Measurements from ENCODE around the gene PNPT1.

PNPT1 gene

GRCh38 chr2:55668956-55669355, 24.7 kb downstream of the PNPT1 start:
- no peak for DNase-seq (ENCODE audit: low read depth)

- no peak for DNase-seq (ENCODE audit: low read depth)
Measured at GRCh38 chr2:55653255-55653654, 40.4 kb downstream of the PNPT1 start.

- DNase-seq (ENCODE audit: low read depth), result no peak
Measured at GRCh38 chr2:55649211-55649610, 44.4 kb downstream of the PNPT1 start.

GRCh38 chr2:55636831-55637230, 56.8 kb downstream of the PNPT1 start:
- DNase-seq (ENCODE audit: low read depth), result no peak

GRCh38 chr2:55628931-55629330, 64.7 kb downstream of the PNPT1 start:
- DNase-seq (ENCODE audit: low read depth), result no peak

- DNase-seq (ENCODE audit: low read depth), result no peak
Measured at GRCh38 chr2:55627915-55628314, 65.7 kb downstream of the PNPT1 start.

GRCh38 chr2:55621802-55622201, 71.8 kb downstream of the PNPT1 start:
- no peak for DNase-seq (ENCODE audit: low read depth)

GRCh38 chr2:55620123-55620779, 73.4 kb downstream of the PNPT1 start:
- no peak for DNase-seq (ENCODE audit: low read depth)

GRCh38 chr2:55618275-55619055, 75.2 kb downstream of the PNPT1 start:
- peak; percentile 34 for DNase-seq (ENCODE audit: low read depth)

GRCh38 chr2:55618025-55618274, 75.7 kb downstream of the PNPT1 start:
- DNase-seq (ENCODE audit: low read depth), result no peak

GRCh38 chr2:55617175-55618024, 76.2 kb downstream of the PNPT1 start, which contains the start of gene PPP4R3B:
TSS of gene PPP4R3B (minus strand) at chr2:55617622. CDS start at chr2:55617285, 337 bp downstream.
- peak; percentile 99 for DNase-seq (ENCODE audit: low read depth)

GRCh38 chr2:55616551-55617174, 77.0 kb downstream of the PNPT1 start:
- peak; percentile 30 for DNase-seq (ENCODE audit: low read depth)

GRCh38 chr2:55611997-55612396, 81.6 kb downstream of the PNPT1 start:
- DNase-seq (ENCODE audit: low read depth), result no peak

- no peak for DNase-seq (ENCODE audit: low read depth)
Measured at GRCh38 chr2:55610954-55611743, 82.5 kb downstream of the PNPT1 start.

GRCh38 chr2:55609938-55610578, 83.6 kb downstream of the PNPT1 start:
- DNase-seq (ENCODE audit: low read depth), result no peak

- DNase-seq (ENCODE audit: low read depth), result no peak
Measured at GRCh38 chr2:55609193-55609794, 84.3 kb downstream of the PNPT1 start.

- no peak for DNase-seq (ENCODE audit: low read depth)
Measured at GRCh38 chr2:55607717-55608116, 85.9 kb downstream of the PNPT1 start.

GRCh38 chr2:55604027-55604565, 89.5 kb downstream of the PNPT1 start:
- DNase-seq (ENCODE audit: low read depth), result no peak

- no peak for DNase-seq (ENCODE audit: low read depth)
Measured at GRCh38 chr2:55601849-55602248, 91.8 kb downstream of the PNPT1 start.

- DNase-seq (ENCODE audit: low read depth), result no peak
Measured at GRCh38 chr2:55598056-55598795, 95.4 kb downstream of the PNPT1 start.

All from stromal cell of bone marrow (primary cell).